ENCODE measurements around the gene DOCK2.
"Not testable (repeated sequence)": the region's sequence is repeated elsewhere in the genome, so short reads cannot be mapped to it uniquely, and the experiment has no call there.

DOCK2 gene

DNA sequence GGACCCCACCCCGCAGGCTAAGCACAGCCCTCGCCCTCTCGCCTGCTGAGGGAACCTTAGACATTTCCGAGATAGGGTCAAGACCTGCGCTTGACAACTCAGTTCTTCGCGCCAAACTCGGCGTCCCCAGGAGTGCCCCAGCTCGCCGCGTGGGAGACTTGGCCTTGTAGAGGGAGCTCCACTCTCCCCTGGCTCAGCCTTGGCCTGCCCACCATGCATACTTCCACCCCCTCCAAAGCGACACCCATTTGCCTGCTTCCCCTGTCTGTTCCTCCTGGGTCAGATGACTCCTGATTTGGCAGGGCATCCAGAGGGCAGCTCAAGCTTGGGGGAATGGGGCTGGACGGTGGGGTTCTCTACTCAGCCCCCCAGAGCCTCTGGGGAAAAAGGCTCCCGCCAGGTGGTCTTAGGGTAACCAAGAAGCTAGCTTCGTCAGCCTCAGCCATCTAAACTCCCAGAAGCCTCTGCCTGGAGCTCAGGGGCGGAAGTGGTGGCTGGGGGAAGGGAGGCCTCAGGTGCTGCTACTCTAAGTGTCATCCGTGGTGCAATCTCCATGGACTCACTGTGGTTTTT is 560 bp downstream of the DOCK2 start:
- DNase-seq (ENCODE audit: low read depth), result peak; percentile 39

DNA sequence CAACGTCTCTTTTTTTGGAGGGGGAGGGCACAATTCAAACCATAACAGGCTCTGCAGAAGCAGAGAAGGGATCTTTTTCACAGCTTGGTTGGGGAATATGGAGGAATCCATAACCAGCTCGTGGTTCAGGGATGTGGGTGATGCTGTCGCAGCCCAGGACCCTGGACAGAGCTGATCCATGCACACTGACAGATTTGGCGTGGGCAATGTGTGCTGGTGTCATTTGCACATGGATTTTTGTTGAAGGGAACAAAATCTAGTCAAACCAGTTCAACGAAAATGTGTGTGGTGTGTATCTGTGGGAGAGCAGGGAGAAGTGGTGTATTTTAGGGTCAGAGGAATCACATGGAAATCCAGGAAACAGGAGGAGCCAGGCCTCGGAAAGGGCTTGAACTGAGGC is 4.2 kb downstream of the DOCK2 start:
- no peak for DNase-seq (ENCODE audit: low read depth)

GRCh38 chr5:169646856-169647255 is 9.8 kb downstream of the DOCK2 start:
- no peak for DNase-seq (ENCODE audit: low read depth)

- no peak for DNase-seq (ENCODE audit: low read depth)
Observed at GRCh38 chr5:169647566-169647965, 10.5 kb downstream of the DOCK2 start.

- no peak for DNase-seq (ENCODE audit: low read depth)
Observed at GRCh38 chr5:169648725-169649310, 11.7 kb downstream of the DOCK2 start.

- DNase-seq (ENCODE audit: low read depth), result no peak
Observed at GRCh38 chr5:169649486-169649885, 12.4 kb downstream of the DOCK2 start.

DNA sequence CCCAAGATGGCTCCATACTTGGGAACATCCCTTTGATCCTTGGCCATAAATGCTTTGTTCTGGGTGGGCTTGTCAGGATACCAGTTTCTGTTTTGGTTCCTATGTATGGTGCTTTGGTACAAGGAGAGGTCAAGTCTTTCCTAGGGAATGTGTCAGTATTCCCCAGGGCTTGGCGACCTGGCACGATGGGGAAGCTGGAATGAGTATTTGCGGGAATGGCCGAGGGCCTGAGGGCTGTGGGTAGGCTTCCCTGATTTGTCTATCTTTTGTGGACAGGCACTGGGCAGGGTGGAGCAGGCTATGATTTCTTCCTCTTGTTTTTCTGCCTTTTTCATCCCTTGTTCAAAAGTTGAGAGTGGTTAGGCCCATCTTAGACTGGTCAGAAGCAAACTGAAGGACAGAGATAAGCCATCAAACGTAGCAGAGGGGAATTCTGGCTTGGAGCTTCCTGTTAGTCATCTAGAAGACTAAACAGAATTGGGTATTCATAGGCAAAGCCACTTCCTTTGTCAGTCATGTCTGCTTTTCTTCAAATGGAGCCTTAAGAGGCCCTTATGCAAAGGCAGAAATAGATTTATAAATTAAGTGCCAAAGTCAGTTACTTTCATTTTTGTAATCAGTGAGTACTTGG is 13.7 kb downstream of the DOCK2 start:
- DNase-seq (ENCODE audit: low read depth), result no peak

GRCh38 chr5:169651526-169651925 is 14.5 kb downstream of the DOCK2 start:
- DNase-seq (ENCODE audit: low read depth), result no peak

- no peak for DNase-seq (ENCODE audit: low read depth)
Observed at GRCh38 chr5:169652057-169652456, 15.0 kb downstream of the DOCK2 start.

- no peak for DNase-seq (ENCODE audit: low read depth)
Observed at GRCh38 chr5:169653091-169653490, 16.0 kb downstream of the DOCK2 start.

GRCh38 chr5:169655353-169655752 is 18.3 kb downstream of the DOCK2 start:
- no peak for DNase-seq (ENCODE audit: low read depth)

DNA sequence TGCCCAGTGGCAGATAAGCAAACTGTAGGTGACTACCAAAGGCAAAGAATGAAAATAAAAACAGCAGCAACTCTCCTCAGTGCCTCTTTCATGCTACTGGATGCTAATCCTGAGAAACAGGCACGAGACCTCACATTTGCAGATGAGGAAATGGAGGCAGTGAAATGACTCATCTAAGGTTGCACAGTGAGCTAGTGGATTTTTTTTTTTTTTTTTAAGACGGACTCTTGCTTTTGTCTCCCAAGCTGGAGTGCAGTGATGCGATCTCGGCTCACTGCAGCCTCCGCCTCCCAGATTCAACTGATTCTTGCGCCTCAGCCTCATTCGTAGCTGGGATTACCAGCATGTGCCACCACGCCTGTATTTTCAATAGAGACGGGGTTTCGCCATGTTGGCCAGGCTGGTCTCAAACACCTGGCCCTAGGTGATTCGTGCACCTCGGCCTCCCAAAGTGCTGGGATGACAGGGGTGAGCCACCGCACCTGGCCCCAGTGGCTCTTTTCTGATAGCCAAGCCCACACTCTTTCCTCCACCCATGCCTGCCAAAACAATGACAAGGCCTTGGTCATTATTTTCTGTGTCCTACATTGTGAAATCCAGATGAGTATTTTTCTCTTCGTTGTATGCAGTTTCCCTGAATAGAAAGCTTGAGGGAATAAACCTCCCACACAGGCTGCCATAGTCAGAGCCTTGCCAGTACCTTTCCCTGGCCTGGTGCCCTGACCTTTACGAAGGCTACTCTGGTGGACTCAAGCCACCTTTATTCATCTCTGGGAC is 19.2 kb downstream of the DOCK2 start:
- no peak for DNase-seq (ENCODE audit: low read depth)

GRCh38 chr5:169657127-169657526 is 20.1 kb downstream of the DOCK2 start:
- DNase-seq (ENCODE audit: low read depth), result no peak

DNA sequence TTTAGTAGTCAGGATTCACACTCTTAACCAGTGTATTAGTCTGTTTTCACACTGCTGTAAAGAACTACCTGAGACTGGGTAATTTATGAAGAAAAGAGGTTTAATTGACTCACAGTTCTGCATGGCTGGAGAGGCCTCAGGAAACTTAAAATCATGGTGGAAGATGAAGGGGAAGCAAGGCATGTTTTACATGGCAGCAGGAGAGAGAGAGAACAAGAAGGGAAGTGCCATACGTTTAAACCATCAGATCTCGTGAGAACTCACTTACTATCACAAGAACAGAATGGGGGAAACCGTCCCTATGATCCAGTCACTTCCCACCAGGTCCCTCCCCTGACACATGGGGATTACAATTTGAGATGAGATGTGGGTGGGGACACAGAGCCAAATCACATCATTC is 25.4 kb downstream of the DOCK2 start:
- DNase-seq (ENCODE audit: low read depth), result not testable (repeated sequence)

DNA sequence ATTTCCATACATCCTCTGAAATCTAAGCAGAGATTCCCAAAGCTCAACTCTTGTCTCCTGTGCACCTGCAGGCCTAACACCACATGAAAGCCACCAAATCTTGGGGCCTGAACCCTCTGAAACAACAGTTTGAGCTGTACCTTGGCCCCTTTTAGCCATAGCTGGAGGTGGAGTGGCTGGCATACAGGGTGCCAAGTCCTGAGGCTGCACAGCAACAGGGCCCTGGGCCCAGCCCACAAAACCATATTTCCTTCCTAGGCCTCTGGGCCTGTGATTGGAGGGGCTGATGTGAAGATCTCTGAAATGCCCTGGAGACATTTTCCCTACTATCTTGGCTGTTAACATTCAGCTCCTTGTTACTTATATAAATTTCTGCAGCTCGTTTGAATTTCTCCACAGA is 26.5 kb downstream of the DOCK2 start:
- no peak for DNase-seq (ENCODE audit: low read depth)

DNA sequence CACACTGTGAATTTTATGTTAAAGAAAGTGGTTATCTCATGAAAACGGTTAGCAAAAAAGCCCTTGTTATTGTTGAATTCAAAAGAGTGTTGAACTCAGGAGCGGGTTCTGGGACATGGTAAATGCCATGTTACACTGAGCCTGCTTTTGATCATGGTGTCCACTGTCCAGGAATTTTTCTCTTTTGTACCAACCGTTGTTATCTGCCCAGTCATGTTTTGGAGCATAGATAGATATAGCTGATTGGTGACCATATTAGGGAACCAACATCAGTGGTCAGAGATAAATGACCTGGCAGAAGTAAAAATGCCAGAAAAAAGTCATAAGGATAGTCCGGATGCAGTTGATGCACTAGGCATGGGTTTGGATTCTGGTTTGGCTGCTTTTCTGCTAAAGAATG is 29.3 kb downstream of the DOCK2 start:
- no peak for DNase-seq (ENCODE audit: low read depth)

DNA sequence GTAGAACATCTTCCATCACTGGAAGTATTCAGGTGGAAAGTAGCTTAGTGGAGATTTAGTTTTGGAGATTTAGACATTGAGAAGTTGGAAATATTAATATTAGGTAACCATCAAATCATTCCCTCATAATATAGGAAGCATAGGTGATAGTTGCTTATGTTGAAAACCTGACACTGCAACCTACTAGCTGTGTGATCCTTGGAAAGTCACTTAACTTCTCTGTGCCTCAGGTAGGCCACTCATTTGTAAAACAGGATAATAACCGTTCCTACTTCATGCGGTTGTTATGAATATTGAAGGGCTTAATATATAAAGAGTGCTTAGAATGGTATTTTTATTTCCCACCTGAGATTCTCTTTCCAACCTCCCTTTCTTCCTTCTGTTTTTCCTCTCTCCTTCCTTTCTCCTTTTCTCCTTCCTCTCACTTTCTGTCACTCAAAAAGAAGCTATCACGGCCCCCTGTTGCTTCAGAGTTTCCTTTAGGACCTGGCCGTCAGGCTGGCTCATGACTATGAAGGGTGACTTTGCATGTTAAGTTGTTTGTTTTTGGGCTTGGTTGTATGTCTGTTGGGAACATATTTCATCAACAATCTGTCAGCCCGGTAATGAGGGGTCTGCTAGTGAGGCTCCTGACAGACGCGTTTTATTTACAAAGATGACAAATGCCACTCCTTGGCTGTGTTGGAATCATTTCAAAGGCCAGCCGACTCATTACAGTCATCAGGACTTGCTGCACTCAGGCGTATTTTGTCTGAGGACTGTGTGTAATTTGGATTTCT is 31.0 kb downstream of the DOCK2 start:
- no peak for DNase-seq (ENCODE audit: low read depth)

- no peak for DNase-seq (ENCODE audit: low read depth)
Observed at GRCh38 chr5:169668732-169669131, 31.7 kb downstream of the DOCK2 start.

- no peak for DNase-seq (ENCODE audit: low read depth)
Observed at GRCh38 chr5:169670769-169671525, 33.9 kb downstream of the DOCK2 start.

GRCh38 chr5:169682026-169682425 is 45.0 kb downstream of the DOCK2 start:
- no peak for DNase-seq (ENCODE audit: low read depth)

DNA sequence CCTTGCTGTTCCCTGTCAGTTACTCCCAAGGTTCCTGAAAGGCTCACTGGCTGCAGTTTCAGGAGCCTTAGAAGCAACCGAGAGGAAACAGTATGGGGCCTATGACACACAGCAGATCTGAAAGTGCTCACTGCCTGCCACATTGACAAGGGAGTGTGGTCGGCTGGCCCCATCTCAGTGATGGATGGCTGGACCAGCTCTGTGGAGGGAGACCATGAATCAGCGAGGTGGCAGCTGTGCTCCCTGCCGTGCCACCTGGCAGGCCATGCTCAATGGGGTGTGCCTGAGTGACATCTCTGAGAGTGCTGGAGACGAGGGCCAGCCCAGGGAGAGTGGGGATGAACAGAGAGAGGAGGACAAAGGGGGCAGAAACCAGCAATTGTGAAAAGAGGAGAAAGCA is 49.1 kb downstream of the DOCK2 start:
- DNase-seq (ENCODE audit: low read depth), result no peak

DNA sequence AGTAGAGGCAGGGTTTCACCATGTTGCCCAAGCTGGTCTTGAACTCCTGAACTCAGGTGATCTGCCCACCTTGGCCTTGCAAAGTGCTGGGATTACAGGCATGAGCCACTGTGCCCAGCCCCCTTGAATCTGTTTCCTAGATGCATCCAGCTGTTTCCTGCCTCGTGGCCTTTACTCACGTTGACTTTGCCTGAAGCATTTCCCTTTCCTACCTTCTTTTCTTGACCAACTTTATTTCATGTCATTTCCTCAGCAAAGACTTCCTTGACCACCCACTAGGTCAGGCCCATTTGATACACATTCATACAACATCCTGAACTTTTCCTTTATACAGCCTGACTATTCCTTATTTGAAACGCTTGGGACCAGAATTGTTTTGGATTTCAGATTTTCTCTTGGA is 51.0 kb downstream of the DOCK2 start:
- DNase-seq (ENCODE audit: low read depth), result no peak
